DOHH2 (cell line): Measurements from ENCODE around the gene SH3GLB1.

ENCODE experiments used
- CTCF ChIP-seq: fragments of 200-600 bp; sonication (generic); IDR thresholded peaks from one replicate; pipeline ENCODE4 v1.5.1; 2014; ENCODE audit warnings: antibody characterized with exemption, mild to moderate bottlenecking, low read depth, low read length; ENCODE audit not compliant: poor library complexity, severe bottlenecking
- EZH2phosphoT487 ChIP-seq: fragments of 200-600 bp; sonication (generic); IDR thresholded peaks from 2 replicates; pipeline ENCODE4 v1.6.1; 2017; ENCODE audit warnings: borderline replicate concordance, mild to moderate bottlenecking, antibody characterized with exemption, low read length, moderate library complexity, mixed read lengths

GRCh38 chr1:86708920-86709319 lies 4.5 kb downstream of the SH3GLB1 start:
- TF ChIP-seq CTCF (no peak), EZH2phosphoT487 (no peak)
